ENCODE data around the gene TYMP. TPM values are rescaled to one million over a fixed set of nuclear protein-coding genes. Genes with fewer than 3 reads are reported as not detected.

Gene TYMP
- total RNA-seq (97.3 TPM), polyA plus RNA-seq (156 TPM)
- long read RNA-seq, donor 1, partial matches to known transcripts: 0 of 1 reads
- long read RNA-seq, donor 1, other reads (novel, unspliced or antisense): 0 of 1 reads
- long read RNA-seq, donor 2, transcript TYMP-201 (10 exons, 1,630 nt): major isoform, 38 of 77 reads
- long read RNA-seq, donor 2, partial matches to known transcripts: 31 of 77 reads
- long read RNA-seq, donor 2, other reads (novel, unspliced or antisense): 0 of 77 reads
- long read RNA-seq, donor 3, transcript TYMP-201 (10 exons, 1,630 nt): major isoform, 21 of 47 reads
- long read RNA-seq, donor 3, partial matches to known transcripts: 20 of 47 reads
- long read RNA-seq, donor 3, other reads (novel, unspliced or antisense): 0 of 47 reads
- long read RNA-seq, donor 4, transcript TYMP-202 (10 exons, 1,614 nt): minor isoform, 6 of 30 reads
- long read RNA-seq, donor 4, transcript TYMP-201 (10 exons, 1,630 nt): major isoform, 17 of 30 reads
- long read RNA-seq, donor 4, partial matches to known transcripts: 5 of 30 reads
- long read RNA-seq, donor 4, other reads (novel, unspliced or antisense): 0 of 30 reads
- long read RNA-seq, donor 5, transcript TYMP-208 (9 exons, 1,751 nt): minor isoform, 10 of 73 reads
- long read RNA-seq, donor 5, transcript TYMP-201 (10 exons, 1,630 nt): major isoform, 33 of 73 reads
- long read RNA-seq, donor 5, transcript TYMP-202 (10 exons, 1,614 nt): minor isoform, 8 of 73 reads
- long read RNA-seq, donor 5, partial matches to known transcripts: 21 of 73 reads
- long read RNA-seq, donor 5, other reads (novel, unspliced or antisense): 0 of 73 reads
- long read RNA-seq, donor 6, transcript TYMP-202 (10 exons, 1,614 nt): minor isoform, 5 of 28 reads
- long read RNA-seq, donor 6, transcript TYMP-201 (10 exons, 1,630 nt): major isoform, 12 of 28 reads
- long read RNA-seq, donor 6, partial matches to known transcripts: 6 of 28 reads
- long read RNA-seq, donor 6, other reads (novel, unspliced or antisense): 0 of 28 reads
- long read RNA-seq, donor 7, partial matches to known transcripts: 0 of 3 reads
- long read RNA-seq, donor 7, other reads (novel, unspliced or antisense): 0 of 3 reads
- long read RNA-seq, donor 8, transcript TYMP-201 (10 exons, 1,630 nt): major isoform, 8 of 11 reads
- long read RNA-seq, donor 8, partial matches to known transcripts: 0 of 11 reads
- long read RNA-seq, donor 8, other reads (novel, unspliced or antisense): 0 of 11 reads
- long read RNA-seq, donor 9, transcript TYMP-201 (10 exons, 1,630 nt): major isoform, 16 of 25 reads
- long read RNA-seq, donor 9, partial matches to known transcripts: 5 of 25 reads
- long read RNA-seq, donor 9, other reads (novel, unspliced or antisense): 0 of 25 reads
- long read RNA-seq, donor 10, transcript TYMP-202 (10 exons, 1,614 nt): minor isoform, 7 of 38 reads
- long read RNA-seq, donor 10, transcript TYMP-201 (10 exons, 1,630 nt): major isoform, 20 of 38 reads
- long read RNA-seq, donor 10, partial matches to known transcripts: 6 of 38 reads
- long read RNA-seq, donor 10, other reads (novel, unspliced or antisense): 0 of 38 reads

DNA sequence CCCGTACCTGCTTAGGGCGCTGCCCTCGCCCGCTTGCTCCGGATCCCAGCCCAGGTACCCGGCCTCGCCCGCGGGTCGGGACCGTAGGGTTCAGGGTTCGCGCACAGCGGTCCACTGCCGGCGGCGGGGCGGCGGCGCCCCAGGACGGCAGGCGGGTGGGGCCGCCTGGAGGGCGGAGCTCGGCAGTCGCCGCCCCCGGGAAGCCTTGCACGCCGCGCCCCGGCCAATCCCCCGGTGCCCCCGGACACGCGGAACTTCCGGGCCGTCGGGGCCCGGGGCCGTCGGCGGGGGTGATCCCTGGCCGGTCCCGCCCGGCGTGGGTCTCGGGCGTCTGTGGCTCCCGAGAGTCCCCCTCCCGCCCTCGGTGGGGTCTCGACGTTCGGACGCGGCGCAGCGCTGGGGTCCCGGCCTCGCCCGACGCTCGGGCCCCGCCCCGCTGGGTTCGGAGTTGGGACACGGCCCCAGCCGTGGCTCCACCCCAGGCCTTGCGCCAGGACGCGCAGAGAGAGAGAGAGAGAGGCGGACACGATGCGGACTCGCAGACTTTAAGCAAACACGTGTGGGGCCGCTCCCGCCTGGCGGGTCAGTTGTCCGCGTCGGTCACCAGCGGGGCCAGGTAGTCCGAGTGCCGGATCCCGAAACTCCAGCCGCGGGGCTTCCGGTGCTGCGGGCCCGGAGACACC lies at the start of gene TYMP:
Gene TYMP, minus strand, starts transcription at position 116 of the 683 bp plus-strand sequence. CDS start 303 bp downstream, outside the sequence.
- peak within 1 kb of the TSS; percentile 80 to 97 for H3K27ac ChIP-seq (ENCODE audit: low read depth in 1 of 2, low read length in 1 of 2)
- peaks cover 1 to 12% of the 10 kb centered on the region in 2 donors for H3K9me3 ChIP-seq (ENCODE audit: control insufficient read depth in 2 of 2, insufficient read depth in 1 of 2, low read length in 1 of 2)
- peaks cover 0 to 3% of the 10 kb centered on the region in 2 donors for H3K36me3 ChIP-seq (ENCODE audit: control insufficient read depth in 2 of 2, insufficient read depth in 2 of 2, low read length in 1 of 2)
- peaks cover 12 to 25% of the 10 kb centered on the region in 2 donors for H3K4me1 ChIP-seq (ENCODE audit: control insufficient read depth in 2 of 2, insufficient read depth in 2 of 2, low read length in 2 of 2)
- DNase-seq (ENCODE audit: low read depth in 6 of 9, low spot score in 9 of 9): peak in 1 of 9 donors; percentile 48
- H3K27me3 ChIP-seq (ENCODE audit: control insufficient read depth in 2 of 2, insufficient read depth in 1 of 2, low read length in 1 of 2): peaks cover 58 to 79% of the 10 kb centered on the region in 2 donors
- 2% methylated on average over 92 of the region's 92 CpGs for WGBS
- peak within 1 kb of the TSS; percentile 50 for H3K4me3 ChIP-seq (ENCODE audit: low read length in 2 of 2)

- H3K27ac ChIP-seq (ENCODE audit: low read depth in 1 of 2, low read length in 1 of 2): no peak overlapping the region
- no peak overlapping the region for H3K4me3 ChIP-seq (ENCODE audit: low read length in 2 of 2)
- H3K27me3 ChIP-seq (ENCODE audit: control insufficient read depth in 2 of 2, insufficient read depth in 1 of 2, low read length in 1 of 2): peaks cover 0 to 29% of the 10 kb centered on the region in 2 donors
- WGBS: 96% methylated on average over 8 of the region's 8 CpGs
- DNase-seq (ENCODE audit: low read depth in 6 of 9, low spot score in 9 of 9): no peak
- H3K4me1 ChIP-seq (ENCODE audit: control insufficient read depth in 2 of 2, insufficient read depth in 2 of 2, low read length in 2 of 2): peaks cover 7 to 22% of the 10 kb centered on the region in 2 donors
- H3K9me3 ChIP-seq (ENCODE audit: control insufficient read depth in 2 of 2, insufficient read depth in 1 of 2, low read length in 1 of 2): no peaks in the 10 kb centered on the region
- peaks cover 12 to 18% of the 10 kb centered on the region in 2 donors for H3K36me3 ChIP-seq (ENCODE audit: control insufficient read depth in 2 of 2, insufficient read depth in 2 of 2, low read length in 1 of 2)
These were observed 49.0 kb upstream of the TYMP start for GRCh38 chr22:50578776-50579310.

- WGBS: 56% methylated on average over 63 of the region's 63 CpGs
- Histone ChIP-seq H3K9me3 (ENCODE audit: control insufficient read depth in 2 of 2, insufficient read depth in 1 of 2, low read length in 1 of 2) (no peaks in the 10 kb centered on the region), H3K4me3 (ENCODE audit: low read length in 2 of 2) (no peak within 1 kb of the TSS), H3K27me3 (ENCODE audit: control insufficient read depth in 2 of 2, insufficient read depth in 1 of 2, low read length in 1 of 2) (peaks cover 0 to 26% of the 10 kb centered on the region in 2 donors), H3K36me3 (ENCODE audit: control insufficient read depth in 2 of 2, insufficient read depth in 2 of 2, low read length in 1 of 2) (peaks cover 16 to 22% of the 10 kb centered on the region in 2 donors), H3K4me1 (ENCODE audit: control insufficient read depth in 2 of 2, insufficient read depth in 2 of 2, low read length in 2 of 2) (peaks cover 3 to 15% of the 10 kb centered on the region in 2 donors), H3K27ac (ENCODE audit: low read depth in 1 of 2, low read length in 1 of 2) (peak within 1 kb of the TSS in 1 of 2 donors; percentile 32)
- DNase-seq (ENCODE audit: low read depth in 6 of 9, low spot score in 9 of 9): no peak
These were observed 48.4 kb upstream of the TYMP start, which contains the start of gene CPT1B for GRCh38 chr22:50577987-50578775. CPT1B (minus strand) TSS chr22:50578427; CDS start chr22:50577915, 512 bp downstream.

DNA sequence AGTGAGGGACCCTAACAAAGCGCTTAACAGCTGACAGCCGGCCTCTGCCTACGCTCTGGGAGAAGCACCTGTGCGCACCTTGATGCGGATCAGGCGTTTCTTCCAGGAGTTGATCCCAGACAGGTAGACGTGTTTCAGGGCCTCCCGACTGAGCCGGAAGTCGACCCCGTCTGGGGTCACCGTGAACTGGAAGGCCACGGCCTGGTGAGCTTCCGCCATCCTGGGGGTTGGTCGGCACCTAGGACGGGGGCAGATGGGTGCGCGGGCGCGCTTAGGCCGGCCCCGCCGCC lies 47.8 kb upstream of the TYMP start:
- Histone ChIP-seq H3K4me3 (ENCODE audit: low read length in 2 of 2) (no peak overlapping the region), H3K9me3 (ENCODE audit: control insufficient read depth in 2 of 2, insufficient read depth in 1 of 2, low read length in 1 of 2) (no peaks in the 10 kb centered on the region), H3K27me3 (ENCODE audit: control insufficient read depth in 2 of 2, insufficient read depth in 1 of 2, low read length in 1 of 2) (peaks cover 0 to 26% of the 10 kb centered on the region in 2 donors), H3K27ac (ENCODE audit: low read depth in 1 of 2, low read length in 1 of 2) (no peak overlapping the region), H3K36me3 (ENCODE audit: control insufficient read depth in 2 of 2, insufficient read depth in 2 of 2, low read length in 1 of 2) (peaks cover 21 to 24% of the 10 kb centered on the region in 2 donors), H3K4me1 (ENCODE audit: control insufficient read depth in 2 of 2, insufficient read depth in 2 of 2, low read length in 2 of 2) (peaks cover 3 to 15% of the 10 kb centered on the region in 2 donors)
- DNase-seq (ENCODE audit: low read depth in 6 of 9, low spot score in 9 of 9): no peak
- WGBS: 58% methylated on average over 23 of the region's 23 CpGs

GRCh38 chr22:50576806-50577696 lies 47.2 kb upstream of the TYMP start:
- Histone ChIP-seq H3K27ac (ENCODE audit: low read depth in 1 of 2, low read length in 1 of 2) (no peak overlapping the region), H3K4me1 (ENCODE audit: control insufficient read depth in 2 of 2, insufficient read depth in 2 of 2, low read length in 2 of 2) (peaks cover 3 to 14% of the 10 kb centered on the region in 2 donors), H3K9me3 (ENCODE audit: control insufficient read depth in 2 of 2, insufficient read depth in 1 of 2, low read length in 1 of 2) (no peaks in the 10 kb centered on the region), H3K27me3 (ENCODE audit: control insufficient read depth in 2 of 2, insufficient read depth in 1 of 2, low read length in 1 of 2) (peaks cover 0 to 26% of the 10 kb centered on the region in 2 donors), H3K36me3 (ENCODE audit: control insufficient read depth in 2 of 2, insufficient read depth in 2 of 2, low read length in 1 of 2) (peaks cover 22 to 25% of the 10 kb centered on the region in 2 donors), H3K4me3 (ENCODE audit: low read length in 2 of 2) (no peak overlapping the region)
- 87% methylated on average over 18 of the region's 18 CpGs for WGBS
- no peak for DNase-seq (ENCODE audit: low read depth in 6 of 9, low spot score in 9 of 9)

DNA sequence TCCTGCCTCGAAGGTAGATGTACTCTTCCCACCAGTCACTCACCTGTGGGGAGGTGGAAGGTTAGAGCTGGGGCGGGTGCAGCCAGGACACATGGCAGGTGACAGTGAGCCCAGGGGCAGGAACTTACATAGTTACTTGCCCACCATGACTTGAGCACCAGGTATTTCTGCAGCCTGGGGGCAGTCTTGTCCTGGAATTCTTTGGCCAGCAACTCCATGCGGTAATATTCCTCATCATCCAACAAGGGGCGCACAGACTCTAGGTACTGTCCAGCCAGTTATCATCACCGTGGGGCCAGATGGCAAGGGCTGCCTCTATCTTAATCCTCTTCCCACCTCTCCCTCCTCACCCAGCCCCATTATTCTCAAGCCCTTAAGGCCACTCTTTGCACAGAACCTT lies 46.3 kb upstream of the TYMP start:
- Histone ChIP-seq H3K36me3 (ENCODE audit: control insufficient read depth in 2 of 2, insufficient read depth in 2 of 2, low read length in 1 of 2) (peaks cover 23 to 25% of the 10 kb centered on the region in 2 donors), H3K27me3 (ENCODE audit: control insufficient read depth in 2 of 2, insufficient read depth in 1 of 2, low read length in 1 of 2) (peaks cover 0 to 26% of the 10 kb centered on the region in 2 donors), H3K4me3 (ENCODE audit: low read length in 2 of 2) (no peak overlapping the region), H3K9me3 (ENCODE audit: control insufficient read depth in 2 of 2, insufficient read depth in 1 of 2, low read length in 1 of 2) (no peaks in the 10 kb centered on the region), H3K4me1 (ENCODE audit: control insufficient read depth in 2 of 2, insufficient read depth in 2 of 2, low read length in 2 of 2) (peaks cover 0 to 7% of the 10 kb centered on the region in 2 donors), H3K27ac (ENCODE audit: low read depth in 1 of 2, low read length in 1 of 2) (no peak overlapping the region)
- 90% methylated on average over 5 of the region's 5 CpGs for WGBS
- DNase-seq (ENCODE audit: low read depth in 6 of 9, low spot score in 9 of 9): no peak

Measured in thymus (tissue), 14 donors.